ENCODE measurements around the gene LGR6. TPM values are rescaled to one million over a fixed set of nuclear protein-coding genes. Genes with fewer than 3 reads are reported as not detected.
"Not testable (repeated sequence)": the region's sequence is repeated elsewhere in the genome, so short reads cannot be mapped to it uniquely, and the experiment has no call there.

The LGR6 gene
- total and polyA plus RNA-seq, 10 of the 15 experiments (the other 5 are each of a cell fraction or from before 2014, with no cell fraction given) = not detected

DNA sequence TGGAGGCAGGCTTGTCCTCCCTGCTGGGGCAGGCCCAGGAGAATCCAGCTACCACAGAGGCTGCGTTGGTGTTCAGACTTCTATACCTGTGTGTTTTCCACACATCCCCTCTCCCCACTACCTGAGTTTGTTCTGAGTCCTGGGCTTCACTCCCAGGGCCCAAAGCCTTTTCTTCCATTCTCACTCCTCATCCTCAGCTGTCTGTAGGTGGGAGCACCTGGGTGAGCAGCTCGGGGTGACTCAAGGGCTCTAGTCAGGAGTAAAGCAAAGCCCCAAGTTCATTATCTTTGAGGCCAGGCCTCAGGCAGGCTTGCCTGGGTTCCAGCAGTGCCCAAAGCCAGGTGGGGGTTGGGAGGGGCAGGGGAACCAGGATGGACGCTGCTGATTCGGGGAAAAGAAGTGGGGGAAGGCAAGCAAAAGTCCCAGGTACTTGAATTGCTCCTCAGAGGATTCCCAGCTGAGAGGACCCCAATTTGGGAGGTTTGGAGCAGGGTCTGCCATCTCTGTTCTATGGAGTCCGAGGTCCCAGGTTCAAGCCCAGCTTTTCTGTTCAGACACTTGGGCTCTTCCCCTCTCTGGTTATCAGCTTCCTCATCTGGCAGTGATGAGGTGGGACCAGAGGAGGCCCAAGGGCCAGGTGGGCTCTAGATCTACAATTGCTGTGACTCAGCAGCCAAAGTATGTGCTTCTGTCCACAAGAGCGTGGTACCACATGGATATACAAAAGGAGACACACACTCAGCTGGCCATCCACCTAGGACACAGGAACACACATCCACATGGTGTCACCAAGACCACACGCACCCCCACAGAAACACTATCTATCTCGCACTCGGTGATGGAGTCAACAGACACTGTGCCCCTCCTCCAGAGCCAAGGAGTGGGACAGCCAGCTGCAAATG is 27.4 kb upstream of the LGR6 start (continued):
- TF ChIP-seq, protein P1, sequence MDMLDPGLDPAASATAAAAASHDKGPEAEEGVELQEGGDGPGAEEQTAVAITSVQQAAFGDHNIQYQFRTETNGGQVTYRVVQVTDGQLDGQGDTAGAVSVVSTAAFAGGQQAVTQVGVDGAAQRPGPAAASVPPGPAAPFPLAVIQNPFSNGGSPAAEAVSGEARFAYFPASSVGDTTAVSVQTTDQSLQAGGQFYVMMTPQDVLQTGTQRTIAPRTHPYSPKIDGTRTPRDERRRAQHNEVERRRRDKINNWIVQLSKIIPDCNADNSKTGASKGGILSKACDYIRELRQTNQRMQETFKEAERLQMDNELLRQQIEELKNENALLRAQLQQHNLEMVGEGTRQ (IDR thresholded peaks at IDR 0.05; ENCODE audit: borderline replicate concordance, low read depth, low read length) = no peak
- TF ChIP-seq, protein P2, sequence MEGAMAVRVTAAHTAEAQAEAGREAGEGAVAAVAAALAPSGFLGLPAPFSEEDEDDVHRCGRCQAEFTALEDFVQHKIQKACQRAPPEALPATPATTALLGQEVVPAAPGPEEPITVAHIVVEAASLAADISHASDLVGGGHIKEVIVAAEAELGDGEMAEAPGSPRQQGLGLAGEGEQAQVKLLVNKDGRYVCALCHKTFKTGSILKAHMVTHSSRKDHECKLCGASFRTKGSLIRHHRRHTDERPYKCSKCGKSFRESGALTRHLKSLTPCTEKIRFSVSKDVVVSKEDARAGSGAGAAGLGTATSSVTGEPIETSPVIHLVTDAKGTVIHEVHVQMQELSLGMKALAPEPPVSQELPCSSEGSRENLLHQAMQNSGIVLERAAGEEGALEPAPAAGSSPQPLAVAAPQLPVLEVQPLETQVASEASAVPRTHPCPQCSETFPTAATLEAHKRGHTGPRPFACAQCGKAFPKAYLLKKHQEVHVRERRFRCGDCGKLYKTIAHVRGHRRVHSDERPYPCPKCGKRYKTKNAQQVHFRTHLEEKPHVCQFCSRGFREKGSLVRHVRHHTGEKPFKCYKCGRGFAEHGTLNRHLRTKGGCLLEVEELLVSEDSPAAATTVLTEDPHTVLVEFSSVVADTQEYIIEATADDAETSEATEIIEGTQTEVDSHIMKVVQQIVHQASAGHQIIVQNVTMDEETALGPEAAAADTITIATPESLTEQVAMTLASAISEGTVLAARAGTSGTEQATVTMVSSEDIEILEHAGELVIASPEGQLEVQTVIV (IDR thresholded peaks at IDR 0.05; ENCODE audit: borderline replicate concordance, partially characterized antibody) = no peak
- TF ChIP-seq ZNF24 (IDR thresholded peaks at IDR 0.05) (no peak), SMAD1 (IDR thresholded peaks at IDR 0.05; ENCODE audit: low read depth, partially characterized antibody) (no peak), NFYA (IDR thresholded peaks at IDR 0.05; ENCODE audit: borderline replicate concordance, low read depth, low read length) (no peak), SREBF1 (IDR thresholded peaks at IDR 0.05; ENCODE audit: low read length) (no peak), NRF1 (conservative IDR thresholded peaks at IDR 0.05; ENCODE audit: low read depth, low read length) (no peak), ZSCAN29 (IDR thresholded peaks at IDR 0.05) (no peak), ZNF217 (IDR thresholded peaks at IDR 0.05) (no peak), MTA2 (IDR thresholded peaks at IDR 0.05; ENCODE audit: low read depth) (no peak), POLR2AphosphoS5 (IDR thresholded peaks at IDR 0.05; ENCODE audit: low read length) (no peak), NBN (IDR thresholded peaks at IDR 0.05) (no peak)
- TF ChIP-seq, protein P3, sequence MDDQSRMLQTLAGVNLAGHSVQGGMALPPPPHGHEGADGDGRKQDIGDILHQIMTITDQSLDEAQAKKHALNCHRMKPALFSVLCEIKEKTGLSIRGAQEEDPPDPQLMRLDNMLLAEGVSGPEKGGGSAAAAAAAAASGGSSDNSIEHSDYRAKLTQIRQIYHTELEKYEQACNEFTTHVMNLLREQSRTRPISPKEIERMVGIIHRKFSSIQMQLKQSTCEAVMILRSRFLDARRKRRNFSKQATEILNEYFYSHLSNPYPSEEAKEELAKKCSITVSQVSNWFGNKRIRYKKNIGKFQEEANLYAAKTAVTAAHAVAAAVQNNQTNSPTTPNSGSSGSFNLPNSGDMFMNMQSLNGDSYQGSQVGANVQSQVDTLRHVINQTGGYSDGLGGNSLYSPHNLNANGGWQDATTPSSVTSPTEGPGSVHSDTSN (IDR thresholded peaks at IDR 0.05; ENCODE audit: insufficient replicate concordance, low read depth, low read length) = no peak
- TF ChIP-seq, protein P4, sequence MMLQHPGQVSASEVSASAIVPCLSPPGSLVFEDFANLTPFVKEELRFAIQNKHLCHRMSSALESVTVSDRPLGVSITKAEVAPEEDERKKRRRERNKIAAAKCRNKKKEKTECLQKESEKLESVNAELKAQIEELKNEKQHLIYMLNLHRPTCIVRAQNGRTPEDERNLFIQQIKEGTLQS (IDR thresholded peaks at IDR 0.05; ENCODE audit: borderline replicate concordance, extremely low read depth, low read depth, low read length) = no peak

DNA sequence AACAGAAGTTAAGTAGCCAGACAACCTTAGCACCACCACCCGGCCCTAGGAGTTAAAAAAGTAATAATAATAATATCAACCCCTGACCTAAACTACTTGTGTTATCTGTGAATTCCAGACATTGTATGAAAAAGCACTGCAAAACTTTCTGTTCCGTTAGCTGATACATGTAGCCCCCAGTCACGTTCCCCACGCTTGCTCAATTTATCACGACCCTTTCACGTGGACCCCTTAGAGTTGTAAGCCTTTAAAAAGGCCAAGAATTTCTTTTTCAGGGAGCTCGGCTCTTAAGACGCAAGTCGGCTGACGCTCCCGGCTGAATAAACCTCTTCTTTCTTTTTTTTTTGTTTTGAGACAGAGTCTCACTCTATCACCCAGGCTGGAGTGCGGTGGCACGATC is 26.5 kb upstream of the LGR6 start:
- H3K36me3 ChIP-seq (ENCODE audit: control insufficient read depth in 2 of 2, insufficient read depth in 2 of 2, low read length in 1 of 2); FAIRE-seq; H2AFZ ChIP-seq (ENCODE audit: control insufficient read depth, low read depth, low read length); in situ Hi-C loops (cut with MboI); H3K27ac ChIP-seq (ENCODE audit: control insufficient read depth, insufficient read depth); RAD21 ChIA-PET (ENCODE audit: unreplicated experiment); POLR2A ChIA-PET; ATAC-seq; H3K4me3 ChIP-seq; intact Hi-C loops (cut with micrococcal nuclease; ENCODE audit: unreplicated experiment); H3K9ac ChIP-seq (ENCODE audit: control insufficient read depth, insufficient read depth, low read length); H3K9me3 ChIP-seq (replicated peaks; ENCODE audit: control insufficient read depth, insufficient read depth, low read length); H3K27me3 ChIP-seq (replicated peaks in 1 of 2; ENCODE audit: control insufficient read depth in 2 of 2, insufficient read depth in 2 of 2, low read length in 1 of 2); H3K4me2 ChIP-seq (ENCODE audit: control insufficient read depth, insufficient read depth); BruUV-seq (replicated peaks); DNase-seq (ENCODE audit: low read depth, low spot score); H4K20me1 ChIP-seq (ENCODE audit: control insufficient read depth, insufficient read depth); H3K79me2 ChIP-seq (ENCODE audit: control insufficient read depth, insufficient read depth, low read length): not testable (repeated sequence)
- ChIA-PET CTCF (interaction anchor here (2.4 to 9.2 kb wide), 3 partner anchors 12 to 26 kb away, joined by 9 to 171 read pairs (median 66); partner anchors contain the start of gene LGR6), SMC1A (ENCODE audit: uncharacterized antibody, unreplicated experiment) (interaction anchor here (0.6 to 2.4 kb wide), 2 partner anchors 11 to 36 kb away, joined by 3 to 21 read pairs; no protein-coding TSS in a partner anchor)
- WGBS (ENCODE audit: insufficient coverage, insufficient replicate concordance, low lambda C conversion rate, missing lambda C conversion rate) = 94% methylated on average over 13 of the region's 13 CpGs
- H3K4me1 ChIP-seq (ENCODE audit: control insufficient read depth, insufficient read depth, low read length) = peaks cover 39% of the 10 kb centered on the region
